GM13976 (cell line): Measurements from ENCODE around the gene TAS2R60.

Experiments used
- DNase-seq: peaks from one replicate; pipeline ENCODE4 v3.0.0; 2012; ENCODE audit warnings: low spot score
- in situ Hi-C: fragments of 300-500 bp; cut with MboI; formaldehyde crosslinking; loops from one replicate; pipeline ENCODE4 v1.12.0; 2022; ENCODE audit warnings: low sequenced_read_pairs, mixed read lengths, inconsistent platforms; ENCODE audit not compliant: unreplicated experiment
- TF ChIP-seq, protein P1 (sequence below): IDR thresholded peaks from 2 replicates; pipeline ENCODE4 v1.5.1; 2012; ENCODE audit warnings: borderline replicate concordance, mild to moderate bottlenecking; ENCODE audit not compliant: insufficient read depth; ENCODE audit errors: extremely low read depth, missing control alignments, control extremely low read depth

The TAS2R60 gene

DNA sequence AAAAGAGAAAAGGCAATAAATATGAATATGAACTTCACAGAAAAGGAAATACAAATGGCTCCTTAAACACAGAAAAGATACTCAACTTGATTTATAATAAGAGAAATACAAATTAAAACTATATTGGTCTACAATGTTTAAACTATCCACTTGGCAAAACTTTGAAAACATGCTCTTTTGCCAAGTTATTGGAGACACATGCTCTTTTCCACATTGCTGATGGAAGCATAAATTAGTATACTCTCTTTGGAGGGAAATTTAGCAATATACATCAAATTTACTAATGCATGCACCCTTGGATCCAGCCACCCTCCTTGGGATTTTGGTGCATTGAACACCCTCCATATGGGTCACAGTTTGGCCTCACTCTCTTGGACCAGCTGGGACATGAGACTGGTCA lies 7.9 kb downstream of the TAS2R60 start:
- DNase-seq = no peak
- TF ChIP-seq, protein P1, sequence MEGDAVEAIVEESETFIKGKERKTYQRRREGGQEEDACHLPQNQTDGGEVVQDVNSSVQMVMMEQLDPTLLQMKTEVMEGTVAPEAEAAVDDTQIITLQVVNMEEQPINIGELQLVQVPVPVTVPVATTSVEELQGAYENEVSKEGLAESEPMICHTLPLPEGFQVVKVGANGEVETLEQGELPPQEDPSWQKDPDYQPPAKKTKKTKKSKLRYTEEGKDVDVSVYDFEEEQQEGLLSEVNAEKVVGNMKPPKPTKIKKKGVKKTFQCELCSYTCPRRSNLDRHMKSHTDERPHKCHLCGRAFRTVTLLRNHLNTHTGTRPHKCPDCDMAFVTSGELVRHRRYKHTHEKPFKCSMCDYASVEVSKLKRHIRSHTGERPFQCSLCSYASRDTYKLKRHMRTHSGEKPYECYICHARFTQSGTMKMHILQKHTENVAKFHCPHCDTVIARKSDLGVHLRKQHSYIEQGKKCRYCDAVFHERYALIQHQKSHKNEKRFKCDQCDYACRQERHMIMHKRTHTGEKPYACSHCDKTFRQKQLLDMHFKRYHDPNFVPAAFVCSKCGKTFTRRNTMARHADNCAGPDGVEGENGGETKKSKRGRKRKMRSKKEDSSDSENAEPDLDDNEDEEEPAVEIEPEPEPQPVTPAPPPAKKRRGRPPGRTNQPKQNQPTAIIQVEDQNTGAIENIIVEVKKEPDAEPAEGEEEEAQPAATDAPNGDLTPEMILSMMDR = no peak
- in situ Hi-C loops = no loop called here

GRCh38 chr7:143451746-143452145 lies 8.5 kb downstream of the TAS2R60 start:
- in situ Hi-C loops = no loop called here
- TF ChIP-seq, protein P1 = no peak
- no peak for DNase-seq

GRCh38 chr7:143452495-143452894 lies 9.2 kb downstream of the TAS2R60 start:
- no peak for DNase-seq
- TF ChIP-seq, protein P1 = no peak
- in situ Hi-C loops = no loop called here

DNA sequence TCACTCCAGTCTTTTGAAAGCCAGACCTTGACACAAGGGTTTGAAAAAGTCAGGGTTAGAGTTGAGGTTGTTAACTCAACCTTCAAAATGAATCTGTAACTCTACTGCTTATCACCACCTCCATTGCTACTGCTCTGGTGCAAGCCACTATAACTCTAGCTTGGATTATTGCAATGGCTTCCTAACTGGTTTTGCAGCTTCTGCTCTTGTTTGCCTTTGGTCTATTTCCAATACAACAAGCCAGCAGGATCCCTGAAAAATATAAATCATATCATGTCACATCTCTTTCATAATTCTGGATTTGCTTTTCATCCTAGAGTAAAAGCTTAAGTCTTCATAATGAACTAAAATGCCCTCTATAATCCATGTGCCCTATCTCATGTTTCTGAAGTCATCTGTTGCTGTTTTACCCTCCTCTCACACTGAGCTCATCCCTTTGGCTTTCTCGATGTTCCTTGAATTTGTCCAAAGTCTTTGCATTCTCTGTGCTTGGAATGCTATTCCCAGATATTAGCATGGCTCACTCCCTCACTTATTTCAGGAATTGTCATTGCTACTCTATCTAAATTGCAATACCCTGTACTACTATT lies 10.9 kb downstream of the TAS2R60 start:
- TF ChIP-seq, protein P1 = no peak
- no peak for DNase-seq

GRCh38 chr7:143455491-143455890 lies 12.2 kb downstream of the TAS2R60 start:
- in situ Hi-C loops = no loop called here
- no peak for DNase-seq
- TF ChIP-seq, protein P1 = no peak

More for the DNA sequence above, 10.9 kb downstream of the TAS2R60 start:
- in situ Hi-C loops = no loop called here

GRCh38 chr7:143455942-143456341 lies 12.7 kb downstream of the TAS2R60 start:
- TF ChIP-seq, protein P1 = no peak
- no peak for DNase-seq
- in situ Hi-C loops = no loop called here
